OCI-M2 (cell line): Measurements from ENCODE around the gene JCHAIN.
"Not testable (repeated sequence)": the region's sequence is repeated elsewhere in the genome, so short reads cannot be mapped to it uniquely, and the experiment has no call there.

Experiments
- DNase-seq: peaks from one replicate; lab custom pipeline; 2025; ENCODE audit not compliant: unreplicated experiment; lab: John Stamatoyannopoulos, UW

JCHAIN gene

DNA sequence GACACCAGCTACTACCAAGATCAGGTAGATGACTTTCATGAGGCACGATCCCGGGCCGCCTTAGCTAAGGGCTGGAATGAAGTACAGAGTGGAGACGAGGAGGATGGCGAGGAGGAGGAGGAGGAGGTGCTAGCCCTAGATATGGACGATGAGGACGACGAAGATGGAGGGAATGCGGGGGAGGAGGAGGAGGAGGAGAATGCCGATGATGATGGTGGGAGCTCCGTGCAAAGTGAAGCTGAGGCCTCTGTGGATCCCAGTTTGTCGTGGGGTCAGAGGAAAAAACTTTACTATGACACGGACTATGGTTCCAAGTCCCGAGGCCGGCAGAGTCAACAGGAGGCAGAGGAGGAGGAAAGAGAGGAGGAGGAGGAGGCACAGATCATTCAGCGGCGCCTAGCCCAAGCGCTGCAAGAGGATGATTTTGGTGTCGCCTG, 22.5 kb upstream of the JCHAIN start:
- no peak for DNase-seq

DNA sequence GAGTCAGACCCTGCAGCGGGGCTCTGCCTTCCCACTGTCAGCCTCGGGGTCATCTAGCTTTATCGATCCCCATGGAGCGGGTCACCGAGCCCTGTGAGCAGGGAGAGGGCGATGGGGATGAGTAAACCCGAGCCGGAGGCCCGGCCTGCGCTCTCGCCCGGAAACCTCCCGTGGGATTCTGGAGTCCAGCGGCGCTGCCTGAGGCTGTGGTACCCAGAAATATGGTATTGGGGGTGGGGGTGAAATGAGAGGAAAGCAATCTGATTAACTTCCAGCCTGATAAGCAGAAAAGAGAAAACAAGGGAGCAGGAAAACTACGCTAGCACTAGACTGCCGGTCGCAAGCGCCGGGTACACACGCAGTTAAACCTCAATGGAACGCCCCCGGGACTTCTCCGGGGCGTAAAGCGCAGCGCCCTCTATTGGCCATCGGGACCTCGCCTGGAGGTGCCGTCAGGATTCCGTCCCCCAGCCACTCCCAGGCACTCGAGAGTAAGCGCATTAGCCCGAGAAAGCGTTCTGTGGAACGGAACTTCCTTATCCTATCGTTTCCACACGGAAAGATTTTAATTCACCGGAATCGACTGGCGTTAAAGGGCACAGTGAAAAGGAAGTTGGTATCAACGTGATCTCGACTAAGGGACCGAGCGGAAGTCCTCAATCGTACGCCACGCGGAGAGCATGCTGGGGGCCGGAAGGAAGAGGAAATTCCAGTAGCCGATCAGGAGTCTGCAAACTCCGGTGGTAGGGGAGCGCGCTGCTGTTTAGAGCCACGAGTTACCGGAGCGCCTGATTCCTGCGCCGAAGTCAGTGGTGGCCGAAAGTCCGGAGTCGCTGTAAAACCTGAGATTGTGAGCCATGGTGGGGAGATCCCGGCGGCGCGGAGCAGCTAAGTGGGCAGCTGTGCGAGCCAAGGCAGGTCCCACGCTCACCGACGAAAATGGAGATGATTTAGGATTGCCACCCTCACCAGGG, 21.8 kb upstream of the JCHAIN start, which contains the start of gene UTP3:
Gene UTP3 (plus strand): TSS at position 712 of the 974 bp plus-strand sequence. CDS start 146 bp downstream, at position 858.
- peak; percentile 56 for DNase-seq

DNA sequence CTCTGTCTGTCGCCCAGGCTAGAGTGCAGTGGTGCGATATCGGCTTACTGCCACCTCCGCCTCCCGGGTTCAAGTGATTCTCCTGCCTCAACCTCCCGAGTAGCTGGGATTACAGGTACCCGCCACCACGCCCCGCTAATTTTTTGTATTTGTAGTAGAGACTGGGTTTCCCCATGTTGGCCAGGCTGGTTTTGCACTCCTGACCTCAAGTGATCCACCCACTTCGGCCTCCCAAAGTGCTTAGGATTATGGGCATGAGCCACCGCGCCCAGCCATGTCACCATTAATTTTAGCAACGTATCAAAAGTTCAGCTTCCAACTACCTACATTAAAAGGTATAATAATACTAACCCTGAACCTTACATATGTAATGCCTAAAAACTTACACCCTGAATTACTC, 21.1 kb upstream of the JCHAIN start:
- DNase-seq: no peak

DNA sequence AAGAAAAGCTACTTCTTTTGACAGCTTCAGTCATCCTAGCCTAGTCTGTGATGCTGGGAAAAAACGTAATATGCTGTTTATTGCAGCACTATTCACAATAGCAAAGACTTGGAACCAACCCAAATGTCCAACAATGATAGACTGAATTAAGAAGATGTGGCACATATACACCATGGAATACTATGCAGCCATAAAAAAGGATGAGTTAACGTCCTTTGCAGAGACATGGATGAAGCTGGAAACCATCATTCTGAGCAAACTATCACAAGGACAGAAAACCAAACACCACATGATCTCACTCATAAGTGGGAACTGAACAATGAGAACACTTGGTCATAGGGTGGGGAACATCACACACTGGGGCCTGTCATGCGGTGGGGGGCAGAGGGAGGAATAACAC, 15.8 kb upstream of the JCHAIN start:
- not testable (repeated sequence) for DNase-seq

DNA sequence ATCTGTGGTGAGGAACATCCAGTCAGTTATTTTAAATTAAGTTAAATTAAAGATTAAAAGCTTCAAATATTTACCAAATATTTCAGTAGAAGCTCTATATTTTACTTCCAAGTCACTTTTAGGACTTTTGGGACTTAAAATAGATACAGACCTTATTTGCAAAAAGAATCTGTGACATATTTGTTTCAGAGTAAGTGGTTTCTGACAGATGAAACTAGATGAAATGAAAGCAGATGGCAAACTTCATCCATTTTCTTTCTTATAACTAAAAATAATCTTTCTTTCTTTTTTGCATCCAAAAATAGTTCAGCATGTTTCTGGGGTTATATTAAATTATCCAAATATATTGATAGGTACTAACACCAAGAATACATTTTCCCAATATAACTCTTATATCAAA, 15.4 kb upstream of the JCHAIN start:
- DNase-seq: no peak

DNA sequence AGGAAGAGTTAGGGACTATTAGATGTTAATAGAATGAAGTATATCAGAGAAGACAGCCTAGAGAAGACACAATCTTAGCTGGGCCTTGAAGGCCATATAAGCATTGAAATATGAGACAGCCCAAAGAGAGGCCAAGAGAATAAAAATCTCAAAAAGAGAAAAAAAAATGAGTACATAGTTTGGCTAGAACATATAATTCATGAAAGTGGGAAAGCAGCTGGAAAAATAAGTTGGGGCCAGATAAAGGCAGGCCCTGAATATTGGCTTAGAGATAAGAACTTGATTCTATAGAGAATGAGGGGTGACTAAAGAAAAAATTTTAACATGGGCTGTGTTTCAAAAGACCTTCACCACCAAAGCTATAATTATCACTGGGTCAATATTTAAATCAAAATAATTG, 14.6 kb upstream of the JCHAIN start:
- no peak for DNase-seq

DNA sequence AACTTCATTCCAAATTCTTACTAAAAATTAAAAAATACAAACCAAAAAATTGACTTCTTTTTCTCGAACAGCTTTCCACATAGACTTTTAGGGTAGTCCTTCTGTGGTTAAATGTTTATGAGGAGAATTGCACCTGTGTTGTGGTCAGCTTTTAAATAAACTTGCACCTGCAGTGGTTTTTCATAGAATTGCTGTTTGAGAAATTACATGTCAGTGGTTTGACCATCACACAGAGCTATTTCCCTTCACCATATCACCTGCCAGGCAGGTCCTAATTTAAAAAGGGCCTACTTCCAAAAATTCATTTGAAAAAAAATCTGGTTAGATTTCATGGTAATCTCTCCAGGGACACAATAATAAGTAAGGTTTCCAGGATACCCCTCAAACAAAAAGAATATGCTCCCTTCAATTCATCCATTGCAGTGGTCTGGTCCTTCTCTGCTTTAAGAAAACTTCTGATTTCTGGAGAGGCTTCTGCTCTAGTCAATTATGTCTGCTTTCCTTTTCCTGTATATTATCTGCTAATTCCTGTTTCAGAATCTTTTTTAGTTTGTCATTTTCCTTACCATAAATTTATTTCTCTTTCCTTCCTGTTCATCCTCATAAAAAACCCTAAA, 12.2 kb upstream of the JCHAIN start:
- no peak for DNase-seq

DNA sequence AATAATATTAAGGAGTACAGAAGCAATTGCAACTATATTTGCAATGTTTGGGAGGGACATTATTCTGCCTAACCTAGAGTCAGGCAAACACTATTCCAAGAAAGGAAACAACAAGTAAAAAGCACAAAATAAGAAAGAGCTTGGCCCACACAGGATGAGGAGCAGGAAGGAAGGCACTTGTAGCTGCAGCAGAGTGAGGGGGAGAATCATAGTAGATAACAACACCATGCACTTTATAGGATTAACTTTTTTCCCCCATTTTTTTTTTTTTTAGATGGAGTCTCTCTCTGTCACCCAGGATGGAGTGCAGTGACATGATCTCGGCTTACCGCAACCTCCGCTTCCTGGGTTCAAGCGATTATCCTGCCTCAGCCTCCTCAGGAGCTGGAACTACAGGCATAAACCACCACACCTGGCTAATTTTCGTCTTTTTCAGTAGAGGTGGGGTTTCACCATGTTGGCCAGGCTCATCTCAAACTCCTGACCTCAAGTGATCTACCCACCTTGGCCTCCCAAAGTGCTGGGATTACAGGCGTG, 10.3 kb upstream of the JCHAIN start:
- no peak for DNase-seq

DNA sequence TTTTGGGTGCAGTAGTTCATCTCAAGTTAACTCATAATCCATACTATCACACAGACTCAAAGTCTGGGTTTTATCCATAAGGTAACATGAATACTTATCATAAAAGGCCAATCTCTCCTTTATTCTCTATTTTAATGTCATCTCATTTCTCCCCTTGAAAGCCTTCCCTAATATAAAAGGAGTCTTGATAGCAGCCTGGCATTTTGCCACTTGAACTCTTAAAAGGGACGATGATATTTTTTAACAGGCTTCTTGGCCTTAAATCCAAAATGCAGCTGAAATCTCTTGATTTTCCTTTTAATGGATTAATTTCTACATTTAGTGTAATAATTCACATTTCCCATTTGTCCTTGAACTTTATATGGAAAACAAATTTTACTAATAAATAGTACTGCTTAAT, 8.4 kb upstream of the JCHAIN start:
- no peak for DNase-seq

DNA sequence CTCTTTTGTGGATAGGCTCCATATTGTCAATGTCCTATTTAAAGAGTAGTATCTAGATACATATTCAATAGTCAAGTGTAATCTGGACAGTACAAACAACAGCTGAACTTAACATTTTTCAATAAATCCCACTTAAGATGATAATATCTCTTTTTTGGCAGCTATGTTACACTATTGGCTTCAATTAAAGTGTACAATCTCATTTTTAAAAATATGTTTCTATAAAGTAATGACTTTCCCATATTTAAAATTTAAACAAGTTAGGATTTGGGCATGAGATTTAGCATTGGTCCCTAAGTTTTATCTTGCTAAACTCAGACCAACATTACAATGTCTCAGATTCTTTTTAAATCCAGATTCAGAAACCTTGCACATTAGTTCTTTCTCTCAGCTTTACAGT, 7.9 kb upstream of the JCHAIN start:
- no peak for DNase-seq

DNA sequence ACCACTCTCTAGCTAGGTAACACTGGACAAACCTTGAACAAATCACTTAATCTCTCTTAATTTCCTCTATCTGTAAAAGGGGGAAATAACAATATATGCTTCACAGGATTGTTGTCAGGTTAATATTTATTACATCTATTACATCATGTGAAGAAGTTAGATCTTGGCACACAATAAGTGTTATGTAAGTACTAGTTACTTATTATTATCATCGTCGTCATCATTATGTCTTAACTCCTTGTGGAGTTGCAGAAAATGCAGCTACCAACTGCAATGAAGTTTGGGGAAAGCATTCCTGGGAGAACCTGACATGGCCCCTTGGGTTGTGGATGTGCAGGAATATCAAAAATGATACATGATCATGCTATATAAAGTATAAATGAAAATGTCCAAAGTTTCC, 4.8 kb upstream of the JCHAIN start:
- DNase-seq: no peak

DNA sequence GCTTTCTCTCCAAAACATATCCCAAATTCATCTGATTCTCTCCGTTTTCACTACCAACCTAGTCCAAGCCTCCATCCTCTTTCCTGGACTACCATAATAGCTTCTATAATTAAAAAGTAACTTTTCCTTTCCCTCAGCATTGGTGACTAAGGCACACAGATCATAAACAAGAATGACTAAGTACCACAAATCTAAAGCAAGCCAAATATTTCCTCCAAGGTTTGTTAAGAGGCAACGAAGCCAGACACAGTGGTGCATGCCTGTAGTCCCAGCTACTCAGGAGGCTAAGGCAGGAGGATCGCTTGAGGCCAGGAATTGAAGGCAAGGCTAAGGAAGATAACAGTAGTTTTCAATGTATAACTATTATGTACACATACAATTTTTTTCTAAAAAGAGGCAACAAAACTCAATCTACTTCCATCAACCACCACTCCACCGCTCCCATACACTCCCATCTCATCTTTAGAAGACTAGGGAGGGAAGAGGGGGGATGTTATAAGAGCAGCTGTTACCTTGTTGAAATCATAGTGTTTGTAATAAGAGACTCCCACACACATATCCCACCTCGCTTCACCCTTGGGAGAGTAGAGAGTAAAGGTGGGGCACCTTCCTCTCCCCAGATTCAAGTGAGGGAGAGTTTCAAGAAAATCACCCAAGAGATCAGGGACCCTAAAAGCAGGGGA, 4.2 kb upstream of the JCHAIN start:
- no peak for DNase-seq

DNA sequence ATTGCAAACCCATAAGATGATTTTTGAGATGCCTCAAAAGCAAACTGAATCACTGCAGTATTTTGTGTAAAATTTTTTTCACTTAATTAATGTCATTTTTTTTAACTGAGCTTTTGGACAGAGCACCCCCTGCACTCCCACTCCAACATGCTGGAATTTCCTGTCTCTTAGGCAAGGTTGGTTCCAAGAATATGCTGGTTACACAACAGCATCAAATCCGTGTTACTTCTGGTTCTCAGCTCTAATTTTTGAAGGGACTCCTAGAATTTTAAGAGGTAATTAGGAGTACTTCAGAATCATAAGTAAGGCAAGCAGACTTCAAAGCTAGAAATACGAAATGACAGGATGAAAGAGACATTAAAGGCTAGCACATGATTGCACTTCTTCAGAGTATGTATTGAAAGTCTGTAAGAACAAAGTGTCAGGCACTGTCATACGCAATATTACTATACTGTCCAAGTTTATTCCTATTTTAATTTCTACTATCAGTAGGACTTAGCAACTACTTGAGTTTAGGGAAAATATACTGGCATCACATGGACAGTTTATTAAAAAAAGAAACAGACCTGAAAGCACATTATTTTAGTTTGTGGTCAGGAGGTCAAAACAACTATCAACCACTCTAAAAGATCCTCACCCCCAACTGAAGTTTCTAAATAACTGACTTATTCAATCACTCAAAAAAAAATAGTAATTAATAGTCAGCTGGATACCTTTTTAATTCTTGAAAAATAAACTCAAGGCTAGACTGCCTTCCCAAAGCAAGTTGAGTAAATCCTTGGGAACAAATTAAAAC, 1.6 kb upstream of the JCHAIN start:
- DNase-seq: no peak

DNA sequence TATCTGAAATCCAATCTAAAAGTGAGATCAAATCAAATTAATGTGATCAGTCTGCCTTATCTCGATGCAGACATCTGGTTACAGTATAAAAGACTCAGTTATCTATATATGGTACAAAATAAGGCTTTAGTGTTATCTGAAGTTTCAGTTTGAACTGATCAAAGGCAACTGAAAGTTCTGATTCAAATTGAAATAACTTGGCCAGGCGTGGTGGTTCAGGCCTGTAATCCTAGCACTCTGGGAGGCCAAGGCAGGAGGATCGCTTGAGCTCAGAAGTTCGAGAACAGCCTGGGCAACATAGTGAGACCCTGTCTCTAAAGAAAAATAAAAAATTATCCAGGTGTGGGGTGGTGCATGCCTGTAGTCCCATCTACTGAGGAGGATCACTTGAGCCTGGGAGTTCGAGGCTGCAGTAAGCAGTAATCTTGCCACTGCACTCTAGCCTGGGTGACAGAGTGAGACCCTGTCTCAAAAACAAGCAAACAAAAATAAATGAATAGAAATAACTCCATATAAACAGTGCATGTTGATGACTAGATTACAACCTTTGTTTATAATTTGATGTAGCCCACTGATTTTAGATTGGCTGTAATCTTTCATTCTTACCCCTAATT, 4.9 kb downstream of the JCHAIN start:
- DNase-seq: not testable (repeated sequence)

DNA sequence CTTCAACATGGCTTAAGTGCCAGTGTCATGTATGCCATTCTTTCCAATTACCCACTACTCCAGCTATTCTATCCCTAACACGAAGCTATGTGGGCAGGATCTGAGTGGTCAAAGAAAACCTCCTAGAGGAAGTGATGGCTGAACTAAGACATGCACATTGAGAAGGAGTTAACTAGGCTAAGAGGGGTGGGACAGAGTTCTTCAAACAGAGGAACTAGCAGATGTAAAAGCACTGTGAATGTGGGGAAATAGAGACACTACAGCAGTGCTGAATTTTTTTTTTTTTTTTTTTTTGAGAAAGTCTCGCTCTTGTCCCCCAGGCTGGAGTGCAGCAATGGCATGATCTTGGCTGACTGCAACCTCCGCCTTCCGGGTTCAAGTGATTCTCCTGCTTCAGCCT, 6.2 kb downstream of the JCHAIN start:
- no peak for DNase-seq

DNA sequence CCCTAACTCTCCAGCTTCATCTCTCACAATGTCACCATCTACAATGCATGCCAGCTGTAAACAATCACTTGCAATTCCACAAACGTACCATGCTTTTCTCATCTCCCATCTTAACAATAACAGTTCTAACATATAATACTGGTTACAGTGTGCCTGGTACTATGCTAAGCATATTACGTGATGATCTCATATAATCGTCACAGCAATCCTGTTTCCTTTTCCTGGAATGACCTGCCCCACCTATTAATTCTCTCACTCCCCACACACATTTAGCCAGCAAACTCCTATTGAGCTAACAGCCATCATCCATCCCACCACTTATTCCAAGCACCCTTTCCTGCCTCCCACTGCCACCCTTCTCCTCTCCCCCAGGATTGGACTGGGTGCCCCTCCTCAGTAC, 7.9 kb downstream of the JCHAIN start:
- DNase-seq: no peak

DNA sequence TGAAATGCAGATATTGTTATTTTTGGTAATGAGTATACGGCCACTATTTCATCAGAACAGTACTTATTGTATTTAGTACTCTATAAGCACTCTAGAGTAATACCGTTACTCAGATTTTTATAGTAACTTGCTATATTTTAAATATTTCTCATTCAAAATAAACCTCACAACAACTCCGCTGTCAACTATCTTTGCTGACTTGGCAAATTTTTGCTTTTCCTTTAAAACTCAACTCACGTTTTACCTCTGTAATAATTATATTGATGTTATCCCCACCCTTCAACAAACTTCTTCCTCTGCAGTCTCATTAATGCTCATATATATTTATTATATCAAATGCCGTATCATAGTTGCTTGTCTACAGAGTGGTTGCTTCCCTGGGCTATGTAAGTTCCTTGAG, 9.0 kb downstream of the JCHAIN start:
- no peak for DNase-seq

DNA sequence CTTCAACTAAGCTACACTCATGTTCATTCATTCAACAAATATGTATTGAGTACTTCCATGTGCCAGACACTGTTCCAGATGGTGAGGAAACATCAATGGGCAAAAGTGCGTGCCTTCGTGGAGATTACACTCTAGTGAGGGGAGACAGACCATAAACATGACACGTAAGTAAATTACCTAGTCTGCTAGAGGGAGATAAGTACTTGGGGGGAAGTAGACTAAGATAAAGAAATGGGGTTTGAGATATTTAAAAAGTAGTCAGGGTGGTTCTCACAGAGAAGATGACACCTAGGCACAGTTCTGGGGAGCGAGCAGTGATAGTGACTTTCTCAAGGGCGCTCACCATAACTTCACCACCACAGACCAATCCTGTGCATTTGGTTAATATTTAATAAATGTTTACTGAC, 11.7 kb downstream of the JCHAIN start:
- peak; percentile 24 for DNase-seq

DNA sequence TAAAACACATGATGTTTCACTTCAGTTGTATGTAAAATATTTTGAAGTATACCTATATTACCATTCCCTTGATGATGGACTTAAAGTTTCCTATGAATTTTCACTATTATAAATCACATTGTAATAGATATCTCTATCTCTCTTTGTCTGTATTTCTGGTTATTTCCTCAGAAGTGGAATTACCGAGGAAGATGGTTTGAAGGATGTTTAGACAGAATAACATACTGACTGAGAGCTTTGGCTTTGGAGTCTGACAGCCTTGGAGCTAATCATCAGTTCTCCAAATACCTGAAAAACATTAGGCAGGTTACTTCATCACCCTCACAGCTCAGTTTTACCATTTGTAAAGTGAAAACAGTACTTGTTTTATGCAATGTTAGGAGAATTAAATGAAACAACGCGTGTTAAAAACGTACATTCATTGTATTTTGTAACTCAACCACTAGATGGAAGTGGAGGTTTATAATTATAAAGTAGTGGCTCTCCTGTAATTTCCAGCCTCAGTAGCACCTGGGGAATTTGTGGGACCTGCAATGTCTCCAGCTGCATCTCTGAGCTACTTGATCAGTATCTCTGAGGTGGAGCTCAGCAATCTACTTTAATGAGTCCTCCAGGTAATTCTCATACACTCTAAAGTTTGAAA, 14.3 kb downstream of the JCHAIN start:
- DNase-seq: no peak

DNA sequence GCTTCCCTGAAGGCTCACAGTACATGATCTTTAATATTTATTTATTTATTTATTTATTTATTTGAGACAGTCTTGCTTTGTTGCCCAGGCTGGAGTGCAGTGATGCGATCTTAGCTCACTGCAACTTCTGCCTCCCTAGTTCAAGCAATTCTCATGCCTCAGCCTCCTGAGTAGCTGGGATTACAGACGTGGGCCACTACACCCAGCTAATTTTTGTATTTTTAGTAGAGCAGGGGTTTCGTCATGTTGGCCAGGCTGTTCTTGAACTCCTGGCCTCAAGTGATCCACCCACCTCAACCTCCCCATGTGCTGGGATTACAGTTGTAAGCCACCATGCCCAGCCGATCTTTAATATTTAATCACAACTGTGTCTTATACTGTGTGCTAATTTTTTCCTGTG, 15.6 kb downstream of the JCHAIN start:
- not testable (repeated sequence) for DNase-seq
